Esophagus squamous epithelium (tissue), 5 donors: Measurements from ENCODE around the gene COL8A2. TPM values are rescaled to one million over a fixed set of nuclear protein-coding genes. Genes with fewer than 3 reads are reported as not detected.

Experiments used
- DNase-seq: peaks from one replicate; lab custom pipeline; 2025; lab: John Stamatoyannopoulos, UW
- H3K27ac ChIP-seq, 4 donors: fragments of 200-600 bp; sonication (generic); one replicate each; pipeline ENCODE4 v1.5.1; 2016 to 2019; ENCODE audit warnings: mild to moderate bottlenecking in 1 of 4
- H3K27me3 ChIP-seq, 4 donors: fragments of 200-600 bp; sonication (generic); 1 replicate in 3 of 4; 2 replicates in 1 of 4; pipeline versions ENCODE4 v1.5.1 to v1.6.0; 2017 to 2021; ENCODE audit warnings: antibody characterized with exemption in 1 of 4
- H3K36me3 ChIP-seq, 3 donors: fragments of 200-600 bp; sonication (generic); one replicate each; pipeline ENCODE4 v1.5.1; 2016 to 2019
- H3K4me1 ChIP-seq, 3 donors: fragments of 200-600 bp; sonication (generic); one replicate each; pipeline ENCODE4 v1.5.1; 2017 to 2019
- H3K4me3 ChIP-seq, 4 donors: fragments of 200-600 bp; sonication (generic); 1 replicate in 3 of 4; 2 replicates in 1 of 4; pipeline ENCODE4 v1.5.1; 2016 to 2019; ENCODE audit warnings: mild to moderate bottlenecking in 2 of 4, moderate library complexity in 1 of 4
- H3K9me3 ChIP-seq, 3 donors: fragments of 200-600 bp; sonication (generic); one replicate each; pipeline ENCODE4 v1.5.1; 2016 to 2019
- CTCF ChIP-seq, 6 experiments: fragments of 450-650 bp in 4 of 6; fragments of 200-600 bp in 2 of 6; sonication (generic) in 2 of 6; IDR thresholded peaks; one replicate each; pipeline ENCODE4 v1.5.1; 2016 to 2019; ENCODE audit warnings: antibody characterized with exemption in 6 of 6, mild to moderate bottlenecking in 4 of 6, moderate library complexity in 4 of 6
- POLR2A ChIP-seq, 4 donors: fragments of 450-650 bp; IDR thresholded peaks; one replicate each; pipeline ENCODE4 v1.6.1; 2017; ENCODE audit warnings: antibody characterized with exemption in 4 of 4, mild to moderate bottlenecking in 4 of 4, moderate library complexity in 3 of 4
- WGBS, 2 donors: methylation state at CpG; one replicate each; pipeline ENCODE4 v1.1.5; 2018; 5-methylcytosine and 5-hydroxymethylcytosine counted together
- intact Hi-C: fragments of 100-400 bp; cut with DNase I; formaldehyde crosslinking; loops from one replicate; pipeline ENCODE4 v1.15.0; 2022
- total RNA-seq, 4 donors: library from RNA; depleted of rRNA; stranded (reverse); fragments of >200 nt; gene quantifications; one replicate each; pipeline ENCODE4 v1.1.0, GENCODE V29; 2016
- donor health status: DM: yes; HTN: yes; CAD: no.

The COL8A2 gene
- total RNA-seq, 4 donors from 2014 or later, result 4.0 to 7.4 (median 5.1) TPM

GRCh38 chr1:36108314-36108713, 16.7 kb downstream of the COL8A2 start:
- Histone ChIP-seq H3K9me3 (no peaks in the 10 kb centered on the region), H3K4me1 (no peaks in the 10 kb centered on the region), H3K27ac (no peak overlapping the region), H3K4me3 (no peak overlapping the region), H3K27me3 (no peaks in the 10 kb centered on the region), H3K36me3 (no peaks in the 10 kb centered on the region)
- DNase-seq, result no peak
- no peak for TF ChIP-seq POLR2A (IDR thresholded peaks at IDR 0.05)
- TF ChIP-seq CTCF (IDR thresholded peaks at IDR 0.05), result no peak
- intact Hi-C loops, result no loop called here
- WGBS, 2 donors, result 79 to 80% methylated on average over 1 to 8 of the region's 14 CpGs

- H3K36me3 ChIP-seq, result no peaks in the 10 kb centered on the region
- TF ChIP-seq POLR2A (IDR thresholded peaks at IDR 0.05) (no peak), CTCF (IDR thresholded peaks at IDR 0.05) (no peak)
- H3K27ac ChIP-seq, result no peak overlapping the region
- no peaks in the 10 kb centered on the region for H3K9me3 ChIP-seq
- WGBS, 2 donors, result 58 to 87% methylated on average over 2 to 3 of the region's 9 CpGs
- H3K4me3 ChIP-seq, result no peak overlapping the region
- H3K4me1 ChIP-seq, result no peaks in the 10 kb centered on the region
- no peaks in the 10 kb centered on the region for H3K27me3 ChIP-seq
- intact Hi-C loops, result no loop called here
- no peak for DNase-seq
Observed at GRCh38 chr1:36107394-36107793, 17.6 kb downstream of the COL8A2 start.

- DNase-seq, result no peak
- intact Hi-C loops, result no loop called here
- no peaks in the 10 kb centered on the region for H3K27me3 ChIP-seq
- TF ChIP-seq POLR2A (IDR thresholded peaks at IDR 0.05) (no peak), CTCF (IDR thresholded peaks at IDR 0.05) (no peak)
- H3K27ac ChIP-seq, result no peak overlapping the region
- no peak overlapping the region for H3K4me3 ChIP-seq
- no peaks in the 10 kb centered on the region for H3K4me1 ChIP-seq
- 18 to 55% methylated on average over 4 of the region's 5 CpGs for WGBS, 2 donors
- no peaks in the 10 kb centered on the region for H3K9me3 ChIP-seq
- no peaks in the 10 kb centered on the region for H3K36me3 ChIP-seq
Observed at GRCh38 chr1:36106269-36106668, 18.8 kb downstream of the COL8A2 start.

- H3K4me3 ChIP-seq, result no peak overlapping the region
- peaks cover 0 to 5% (median 0%) of the 10 kb centered on the region in 3 donors for H3K36me3 ChIP-seq
- H3K4me1 ChIP-seq, result peaks cover 6 to 14% (median 6%) of the 10 kb centered on the region in 3 donors
- H3K27me3 ChIP-seq, result no peaks in the 10 kb centered on the region
- WGBS, 2 donors, result 96 to 98% methylated on average over 5 of the region's 5 CpGs
- H3K27ac ChIP-seq, result no peak overlapping the region
- H3K9me3 ChIP-seq, result no peaks in the 10 kb centered on the region
- DNase-seq, result no peak
- intact Hi-C loops, result loop anchor here (5.0 kb wide), 1 partner anchor 86 kb away; no protein-coding TSS in a partner anchor
- TF ChIP-seq CTCF (IDR thresholded peaks at IDR 0.05) (no peak), POLR2A (IDR thresholded peaks at IDR 0.05) (no peak)
Observed at GRCh38 chr1:36101546-36101945, 23.5 kb downstream of the COL8A2 start.

- intact Hi-C loops, result loop anchor here (5.0 kb wide), 1 partner anchor 87 kb away; no protein-coding TSS in a partner anchor
- Histone ChIP-seq H3K27me3 (no peaks in the 10 kb centered on the region), H3K4me3 (no peak overlapping the region), H3K36me3 (peaks cover 0 to 17% (median 0%) of the 10 kb centered on the region in 3 donors), H3K9me3 (no peaks in the 10 kb centered on the region), H3K4me1 (peaks cover 6 to 14% (median 6%) of the 10 kb centered on the region in 3 donors), H3K27ac (no peak overlapping the region)
- DNase-seq, result no peak
- TF ChIP-seq CTCF (IDR thresholded peaks at IDR 0.05), result no peak
- 65 to 78% methylated on average over 6 of the region's 6 CpGs for WGBS, 2 donors
Observed at GRCh38 chr1:36100376-36100775, 24.6 kb downstream of the COL8A2 start.
